PC-3 (cell line): ENCODE results near the gene PAPOLG. TPM values are rescaled to one million over a fixed set of nuclear protein-coding genes. Genes with fewer than 3 reads are reported as not detected.

Source experiments
- ATAC-seq: fragments of 200-7000 bp; cut with Tn5 transposase; 2 replicates; pipeline ENCODE4 v1.9.1; 2020; ENCODE audit warnings: mild to moderate bottlenecking, moderate library complexity
- BruUV-seq: library from RNA; stranded (reverse); fragments of 400-500 nt; replicated peaks from 2 replicates; lab custom pipeline; 2021; lab: Mats Ljungman, UMichigan
- CTCF ChIA-PET: fragments of 300-600 bp; sonication (Branson Sonifier 250); formaldehyde crosslinking; loops from one replicate; lab custom pipeline; 2022; ENCODE audit warnings: antibody characterized with exemption; lab: Charles Lee
- POLR2A ChIA-PET: fragments of 300-600 bp; sonication (Branson Sonifier 250); formaldehyde crosslinking; loops from one replicate; lab custom pipeline; 2022; ENCODE audit warnings: antibody characterized with exemption; ENCODE audit not compliant: unreplicated experiment; lab: Charles Lee
- DNase-seq: peaks from one replicate; pipeline ENCODE4 v3.0.0-alpha.2; 2015
- H2AFZ ChIP-seq: fragments of 300-600 bp; sonication (generic); 2 replicates; pipeline ENCODE4 v1.6.0; 2016; ENCODE audit warnings: antibody characterized with exemption, low read length
- H3F3A ChIP-seq: fragments of 300-600 bp; sonication (generic); one replicate; pipeline ENCODE4 v1.6.0; 2017; ENCODE audit warnings: antibody characterized with exemption, low read length, control low read depth, mild to moderate bottlenecking; ENCODE audit not compliant: unreplicated experiment
- H3K27ac ChIP-seq: fragments of 300-600 bp; sonication (generic); 2 replicates; pipeline ENCODE4 v1.5.1; 2016; ENCODE audit warnings: mild to moderate bottlenecking, low read length
- H3K27me3 ChIP-seq: fragments of 300-600 bp; sonication (generic); 2 replicates; pipeline ENCODE4 v1.6.1; 2016; ENCODE audit warnings: low read length, mixed read lengths
- H3K36me3 ChIP-seq: fragments of 300-600 bp; sonication (generic); 2 replicates; pipeline ENCODE4 v1.6.1; 2016; ENCODE audit warnings: low read depth, mixed run types, low read length, mixed read lengths
- H3K4me1 ChIP-seq: fragments of 300-600 bp; sonication (generic); 2 replicates; pipeline ENCODE4 v1.5.1; 2016; ENCODE audit warnings: low read length; ENCODE audit not compliant: insufficient read depth
- H3K4me2 ChIP-seq: fragments of 300-600 bp; sonication (generic); 2 replicates; pipeline ENCODE4 v1.6.0; 2016; ENCODE audit warnings: low read length
- H3K4me3 ChIP-seq: fragments of 300-600 bp; sonication (generic); 2 replicates; pipeline ENCODE4 v1.5.1; 2016; ENCODE audit warnings: mild to moderate bottlenecking, low read length, mixed read lengths
- H3K79me2 ChIP-seq: fragments of 300-600 bp; sonication (generic); 2 replicates; pipeline ENCODE4 v1.6.1; 2017; ENCODE audit warnings: low read length, mixed read lengths
- H3K9ac ChIP-seq: fragments of 300-600 bp; sonication (generic); 2 replicates; pipeline ENCODE4 v1.6.0; 2016; ENCODE audit warnings: mild to moderate bottlenecking, low read length
- H3K9me2 ChIP-seq: fragments of 300-600 bp; sonication (generic); replicated peaks from 2 replicates; pipeline ENCODE4 v1.6.1; 2016; ENCODE audit warnings: mixed run types, low read length, mixed read lengths
- H3K9me3 ChIP-seq: fragments of 300-600 bp; sonication (generic); 2 replicates; pipeline ENCODE4 v1.6.1; 2016; ENCODE audit warnings: low read length, mixed read lengths
- H4K20me1 ChIP-seq: fragments of 300-600 bp; sonication (generic); 2 replicates; pipeline ENCODE4 v1.6.1; 2016; ENCODE audit warnings: low read length, mixed read lengths
- CTCF ChIP-seq: fragments of 300-600 bp; sonication (generic); conservative IDR thresholded peaks from 2 replicates; pipeline ENCODE4 v1.5.1; 2017; ENCODE audit warnings: antibody characterized with exemption, low read depth, mild to moderate bottlenecking, low read length
- EZH2 ChIP-seq: fragments of 300-600 bp; sonication (generic); IDR thresholded peaks from one replicate; pipeline ENCODE4 v1.6.1; 2017; ENCODE audit warnings: antibody characterized with exemption, mild to moderate bottlenecking, low read length; ENCODE audit not compliant: unreplicated experiment
- EZH2phosphoT487 ChIP-seq: fragments of 300-600 bp; sonication (generic); IDR thresholded peaks from 2 replicates; pipeline ENCODE4 v1.6.1; 2018; ENCODE audit warnings: mild to moderate bottlenecking, antibody characterized with exemption, low read length, borderline replicate concordance
- intact Hi-C: fragments of 100-400 bp; cut with micrococcal nuclease; formaldehyde crosslinking; loops from 2 replicates; pipeline ENCODE4 v1.9.0; 2023
- total RNA-seq: library from RNA; depleted of rRNA; stranded (reverse); fragments of >200 nt; gene quantifications from 2 replicates; pipeline ENCODE4 v1.2.3, GENCODE V29; 2014

PAPOLG gene
- total RNA-seq, 1 experiment from 2014 or later = 7.1 TPM

- POLR2A ChIA-PET = no interaction called here
- ATAC-seq (no peak), DNase-seq (no peak)
- no peak for TF ChIP-seq EZH2
- TF ChIP-seq EZH2phosphoT487 = no peak
- TF ChIP-seq CTCF = no peak
- no peak overlapping the region for H3K4me3 ChIP-seq
- H3K9me3 ChIP-seq = no peaks in the 10 kb centered on the region
- BruUV-seq = no TSS peak
- H3K4me2 ChIP-seq = no peak overlapping the region
- no peak overlapping the region for H2AFZ ChIP-seq
- intact Hi-C loops = no loop called here
- no peaks in the 10 kb centered on the region for H3K27me3 ChIP-seq
- H4K20me1 ChIP-seq = peaks cover 11% of the 10 kb centered on the region
- H3F3A ChIP-seq = no peaks in the 10 kb centered on the region
- H3K9me2 ChIP-seq = no peaks in the 10 kb centered on the region
- H3K27ac ChIP-seq = no peak overlapping the region
- no peak overlapping the region for H3K9ac ChIP-seq
- peaks cover 10% of the 10 kb centered on the region for H3K4me1 ChIP-seq
- H3K36me3 ChIP-seq = peaks cover 34% of the 10 kb centered on the region
- CTCF ChIA-PET = no interaction called here
- peaks cover 42% of the 10 kb centered on the region for H3K79me2 ChIP-seq
Observed at GRCh38 chr2:60759654-60760053, 3.6 kb downstream of the PAPOLG start.

GRCh38 chr2:60764736-60765534 lies 8.9 kb downstream of the PAPOLG start:
- no peaks in the 10 kb centered on the region for H3F3A ChIP-seq
- peaks cover 57% of the 10 kb centered on the region for H3K36me3 ChIP-seq
- peaks cover 4% of the 10 kb centered on the region; the same call in 1 of the 2 replicates for H3K79me2 ChIP-seq
- DNase-seq = peak; percentile 10
- TF ChIP-seq EZH2phosphoT487 (no peak), CTCF (no peak), EZH2 (no peak)
- no peaks in the 10 kb centered on the region for H3K9me3 ChIP-seq
- ATAC-seq = peak; percentile 53
- ChIA-PET POLR2A (interaction anchor here (0.6 kb wide), 2 partner anchors 42 to 252 kb away, joined by 15 to 17 read pairs; no protein-coding TSS in a partner anchor), CTCF (interaction anchor here (0.7 kb wide), 1 partner anchor 58 kb away, joined by 4 read pairs; no protein-coding TSS in a partner anchor)
- no peaks in the 10 kb centered on the region for H4K20me1 ChIP-seq
- H2AFZ ChIP-seq = no peak overlapping the region
- no peak overlapping the region for H3K9ac ChIP-seq
- H3K4me1 ChIP-seq = no peaks in the 10 kb centered on the region
- H3K4me3 ChIP-seq = no peak overlapping the region
- intact Hi-C loops = no loop called here
- H3K4me2 ChIP-seq = no peak overlapping the region
- no peaks in the 10 kb centered on the region for H3K9me2 ChIP-seq
- H3K27ac ChIP-seq = no peak overlapping the region
- no TSS peak for BruUV-seq
- H3K27me3 ChIP-seq = no peaks in the 10 kb centered on the region

GRCh38 chr2:60766283-60766682 lies 10.2 kb downstream of the PAPOLG start:
- no peak for ATAC-seq
- ChIA-PET CTCF (no interaction called here), POLR2A (interaction anchor here (0.7 kb wide), 1 partner anchor 489 kb away, joined by 10 read pairs; no protein-coding TSS in a partner anchor)
- Histone ChIP-seq H3K4me2 (no peak overlapping the region), H3K9me2 (no peaks in the 10 kb centered on the region), H3K4me3 (no peak overlapping the region), H3F3A (no peaks in the 10 kb centered on the region), H3K9me3 (no peaks in the 10 kb centered on the region), H3K4me1 (no peaks in the 10 kb centered on the region), H3K36me3 (peaks cover 46% of the 10 kb centered on the region), H3K79me2 (no peaks in the 10 kb centered on the region), H4K20me1 (no peaks in the 10 kb centered on the region), H3K27me3 (no peaks in the 10 kb centered on the region), H3K9ac (no peak overlapping the region), H2AFZ (no peak overlapping the region), H3K27ac (no peak overlapping the region)
- intact Hi-C loops = no loop called here
- DNase-seq = no peak
- no TSS peak for BruUV-seq
- TF ChIP-seq EZH2phosphoT487 = no peak
- no peak for TF ChIP-seq EZH2
- TF ChIP-seq CTCF = no peak
